ENCODE data around the gene SLIT3. TPM values are rescaled to one million over a fixed set of nuclear protein-coding genes. Genes with fewer than 3 reads are reported as not detected.

Gene SLIT3
- total RNA-seq, 4 donors from 2014 or later = 41.1 to 86.6 (median 62.7) TPM

DNA sequence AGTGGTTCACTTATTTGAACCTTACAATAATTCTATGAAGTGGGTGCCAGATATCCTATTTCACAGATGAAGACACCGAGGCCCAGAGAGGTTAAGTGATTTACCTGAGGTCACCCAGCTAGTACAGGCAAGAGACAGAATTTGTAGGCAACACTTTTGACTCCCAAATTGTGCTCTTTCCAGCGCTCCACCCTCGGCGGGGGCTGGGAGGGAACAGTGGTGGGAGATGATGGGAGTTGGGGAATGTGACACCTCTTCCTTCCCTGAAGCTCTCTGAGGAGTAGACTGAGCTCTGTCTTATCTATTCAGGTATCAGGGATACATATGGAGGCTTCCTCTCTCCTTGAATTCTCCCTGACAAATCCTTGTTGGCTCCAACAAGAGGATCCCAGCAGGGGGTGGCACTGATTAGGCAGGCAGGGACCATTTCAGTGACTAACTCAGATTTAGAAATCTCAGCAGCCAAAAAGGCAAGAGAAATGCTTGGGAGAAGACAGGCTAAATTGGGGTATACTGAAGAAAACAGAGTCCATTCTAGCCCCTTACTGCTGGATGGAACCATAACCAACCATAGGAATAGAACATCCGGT lies 626.0 kb downstream of the SLIT3 start:
- Histone ChIP-seq H3K27ac (replicated peaks in 1 of 4) (no peak overlapping the region), H3K27me3 (no peaks in the 10 kb centered on the region), H3K9me3 (no peaks in the 10 kb centered on the region), H3K4me3 (no peak overlapping the region), H3K36me3 (peaks cover 0 to 44% (median 15%) of the 10 kb centered on the region in 4 donors), H3K4me1 (peaks cover 5 to 6% (median 6%) of the 10 kb centered on the region in 4 donors)
- DNase-seq (ENCODE audit: extremely low spot score) = no peak
- TF ChIP-seq EP300 (IDR thresholded peaks at IDR 0.05) = no peak
- no peak for TF ChIP-seq CTCF (IDR thresholded peaks at IDR 0.05)
- no peak for TF ChIP-seq POLR2AphosphoS5 (IDR thresholded peaks at IDR 0.05)
- no peak for TF ChIP-seq POLR2A (IDR thresholded peaks at IDR 0.05; ENCODE audit: low read depth)
- 100% methylated on average over 2 of the region's 5 CpGs for WGBS
- intact Hi-C loops (cut with DNase I) = loop anchor here (5.0 kb wide), 1 partner anchor 312 kb away; no protein-coding TSS in a partner anchor

- H3K4me3 ChIP-seq = no peak overlapping the region
- TF ChIP-seq CTCF (IDR thresholded peaks at IDR 0.05) (no peak), POLR2A (IDR thresholded peaks at IDR 0.05; ENCODE audit: low read depth) (no peak), EP300 (IDR thresholded peaks at IDR 0.05) (no peak), POLR2AphosphoS5 (IDR thresholded peaks at IDR 0.05) (no peak)
- peaks cover 0 to 65% (median 24%) of the 10 kb centered on the region in 4 donors for H3K36me3 ChIP-seq
- H3K27me3 ChIP-seq = no peaks in the 10 kb centered on the region
- H3K27ac ChIP-seq (replicated peaks in 1 of 4) = no peak overlapping the region
- 83% methylated on average over 3 of the region's 4 CpGs for WGBS
- H3K9me3 ChIP-seq = no peaks in the 10 kb centered on the region
- intact Hi-C loops (cut with DNase I) = no loop called here
- DNase-seq (ENCODE audit: extremely low spot score) = no peak
- H3K4me1 ChIP-seq = no peaks in the 10 kb centered on the region
These were observed 628.1 kb downstream of the SLIT3 start for GRCh38 chr5:168672888-168673287.

- H3K27ac ChIP-seq (replicated peaks in 1 of 4) = no peak overlapping the region
- H3K4me3 ChIP-seq = no peak overlapping the region
- intact Hi-C loops (cut with DNase I) = no loop called here
- no peak for DNase-seq (ENCODE audit: extremely low spot score)
- H3K36me3 ChIP-seq = peaks cover 0 to 70% (median 26%) of the 10 kb centered on the region in 4 donors
- TF ChIP-seq EP300 (IDR thresholded peaks at IDR 0.05) = no peak
- no peak for TF ChIP-seq POLR2AphosphoS5 (IDR thresholded peaks at IDR 0.05)
- TF ChIP-seq CTCF (IDR thresholded peaks at IDR 0.05) = no peak
- no peak for TF ChIP-seq POLR2A (IDR thresholded peaks at IDR 0.05; ENCODE audit: low read depth)
- no peaks in the 10 kb centered on the region for H3K27me3 ChIP-seq
- H3K4me1 ChIP-seq = no peaks in the 10 kb centered on the region
- H3K9me3 ChIP-seq = no peaks in the 10 kb centered on the region
- 83% methylated on average over 5 of the region's 6 CpGs for WGBS
These were observed 628.9 kb downstream of the SLIT3 start for GRCh38 chr5:168672016-168672415.

DNA sequence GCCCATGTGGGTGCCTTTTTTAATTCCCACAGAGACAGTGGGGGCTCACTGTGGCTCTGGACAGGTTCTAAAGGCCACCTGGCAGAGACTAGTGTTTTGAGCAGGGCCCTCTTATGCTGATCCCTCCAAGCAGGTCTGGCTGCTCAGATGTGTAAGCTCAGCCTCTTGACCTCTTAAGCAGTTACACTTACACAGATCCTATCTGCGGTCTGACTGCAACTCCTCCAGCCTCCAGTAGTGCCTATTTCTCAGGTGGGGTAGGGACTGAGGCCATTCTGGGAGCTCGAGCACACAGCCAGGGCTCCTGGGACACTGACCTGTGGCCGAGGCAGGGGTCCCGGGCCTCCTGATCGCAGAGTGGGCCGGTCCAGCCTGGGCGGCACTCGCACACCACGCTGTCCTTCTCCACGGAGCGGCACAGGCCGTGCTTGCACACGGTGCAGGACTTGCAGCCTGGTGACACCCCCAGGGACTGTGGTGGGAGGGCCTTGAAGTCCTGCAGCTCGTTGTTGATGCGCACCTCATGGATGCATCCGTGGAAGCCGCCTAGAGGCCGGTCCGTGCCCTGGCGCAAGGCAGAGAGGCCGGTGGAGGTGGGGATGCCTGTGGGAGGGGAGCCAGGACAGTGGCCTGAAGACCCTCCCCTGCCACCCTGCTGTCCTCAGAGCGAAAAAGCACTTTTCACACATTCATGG lies 629.9 kb downstream of the SLIT3 start:
- Histone ChIP-seq H3K4me1 (no peaks in the 10 kb centered on the region), H3K27ac (replicated peaks in 1 of 4) (no peak overlapping the region), H3K27me3 (no peaks in the 10 kb centered on the region), H3K4me3 (no peak overlapping the region), H3K36me3 (peaks cover 0 to 72% (median 25%) of the 10 kb centered on the region in 4 donors), H3K9me3 (no peaks in the 10 kb centered on the region)
- intact Hi-C loops (cut with DNase I) = no loop called here
- WGBS = 65% methylated on average over 9 of the region's 22 CpGs
- TF ChIP-seq POLR2AphosphoS5 (IDR thresholded peaks at IDR 0.05) = no peak
- TF ChIP-seq POLR2A (IDR thresholded peaks at IDR 0.05; ENCODE audit: low read depth) = no peak
- TF ChIP-seq EP300 (IDR thresholded peaks at IDR 0.05) = no peak
- no peak for TF ChIP-seq CTCF (IDR thresholded peaks at IDR 0.05)
- no peak for DNase-seq (ENCODE audit: extremely low spot score)

Measured in esophagus muscularis mucosa (tissue), 4 donors.